AG09319 (cell line): Measurements from ENCODE around the gene NSD2.

ENCODE experiments used
- DNase-seq: peaks from one replicate; pipeline ENCODE4 v3.0.0-alpha.2; 2010; ENCODE audit warnings: low read depth; ENCODE audit errors: extremely low read depth
- TF ChIP-seq, protein P1 (sequence below): IDR thresholded peaks from 2 replicates; pipeline ENCODE4 v1.5.1; 2011; ENCODE audit warnings: low read depth, mild to moderate bottlenecking, inconsistent platforms, low read length, moderate library complexity

NSD2 gene

GRCh38 chr4:1836650-1837049 is 34.5 kb upstream of the NSD2 start:
- DNase-seq: no peak
- TF ChIP-seq, protein P1, sequence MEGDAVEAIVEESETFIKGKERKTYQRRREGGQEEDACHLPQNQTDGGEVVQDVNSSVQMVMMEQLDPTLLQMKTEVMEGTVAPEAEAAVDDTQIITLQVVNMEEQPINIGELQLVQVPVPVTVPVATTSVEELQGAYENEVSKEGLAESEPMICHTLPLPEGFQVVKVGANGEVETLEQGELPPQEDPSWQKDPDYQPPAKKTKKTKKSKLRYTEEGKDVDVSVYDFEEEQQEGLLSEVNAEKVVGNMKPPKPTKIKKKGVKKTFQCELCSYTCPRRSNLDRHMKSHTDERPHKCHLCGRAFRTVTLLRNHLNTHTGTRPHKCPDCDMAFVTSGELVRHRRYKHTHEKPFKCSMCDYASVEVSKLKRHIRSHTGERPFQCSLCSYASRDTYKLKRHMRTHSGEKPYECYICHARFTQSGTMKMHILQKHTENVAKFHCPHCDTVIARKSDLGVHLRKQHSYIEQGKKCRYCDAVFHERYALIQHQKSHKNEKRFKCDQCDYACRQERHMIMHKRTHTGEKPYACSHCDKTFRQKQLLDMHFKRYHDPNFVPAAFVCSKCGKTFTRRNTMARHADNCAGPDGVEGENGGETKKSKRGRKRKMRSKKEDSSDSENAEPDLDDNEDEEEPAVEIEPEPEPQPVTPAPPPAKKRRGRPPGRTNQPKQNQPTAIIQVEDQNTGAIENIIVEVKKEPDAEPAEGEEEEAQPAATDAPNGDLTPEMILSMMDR: no peak

GRCh38 chr4:1837069-1837468 is 34.1 kb upstream of the NSD2 start:
- DNase-seq: no peak
- TF ChIP-seq, protein P1: no peak

DNA sequence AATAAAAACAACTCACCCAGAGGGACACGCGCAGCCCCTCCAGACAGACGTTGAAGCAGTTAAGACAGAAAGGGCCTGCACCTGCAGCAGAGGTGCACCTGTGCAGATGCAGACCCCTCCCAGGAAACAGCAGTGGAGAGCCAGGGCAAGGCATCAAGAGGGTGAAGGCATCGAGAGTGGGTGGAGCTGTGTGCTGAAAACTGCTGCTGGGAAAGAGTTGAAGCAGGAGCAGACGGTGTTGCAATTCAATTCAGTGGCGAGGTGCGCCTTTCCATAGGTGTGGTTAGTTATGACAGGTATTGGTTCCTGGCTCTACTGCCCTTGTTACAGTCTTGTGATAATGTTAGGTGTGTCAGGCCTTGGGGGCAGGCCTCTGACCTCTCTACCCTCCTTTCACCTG is 31.9 kb upstream of the NSD2 start:
- no peak for DNase-seq
- TF ChIP-seq, protein P1: no peak

- TF ChIP-seq, protein P1: no peak
These were observed 29.8 kb upstream of the NSD2 start for GRCh38 chr4:1841201-1841886.

GRCh38 chr4:1841887-1842210 is 29.3 kb upstream of the NSD2 start:
- DNase-seq: no peak
- TF ChIP-seq, protein P1: no peak

More at GRCh38 chr4:1841201-1841886, 29.8 kb upstream of the NSD2 start:
- no peak for DNase-seq

DNA sequence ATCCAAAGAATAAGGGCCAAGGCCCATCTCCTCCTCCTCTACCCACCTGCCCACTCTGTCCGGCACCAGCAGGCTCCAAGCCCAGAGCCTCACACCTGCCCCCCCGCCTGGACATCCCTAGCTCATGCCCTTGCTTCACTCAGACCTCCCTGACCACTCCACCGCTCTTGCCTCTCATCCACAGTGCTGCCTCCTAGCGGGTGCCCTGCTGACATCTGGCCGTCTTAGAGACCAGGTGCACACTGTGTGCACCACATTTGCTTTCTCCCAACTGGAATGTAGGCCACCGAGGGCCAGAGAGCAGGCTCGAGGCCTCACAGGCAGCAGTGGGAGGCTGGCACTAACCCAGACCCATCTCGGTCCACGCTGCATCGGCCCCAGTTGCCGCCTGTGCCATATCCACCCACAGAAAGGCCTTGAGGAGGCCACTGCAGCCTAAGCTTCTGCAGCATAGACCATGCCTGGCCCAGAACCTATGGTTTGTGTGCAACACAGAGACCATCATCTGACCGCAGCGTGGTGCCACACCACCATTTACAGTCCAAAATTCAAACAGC is 28.8 kb upstream of the NSD2 start:
- no peak for DNase-seq
- TF ChIP-seq, protein P1: no peak

DNA sequence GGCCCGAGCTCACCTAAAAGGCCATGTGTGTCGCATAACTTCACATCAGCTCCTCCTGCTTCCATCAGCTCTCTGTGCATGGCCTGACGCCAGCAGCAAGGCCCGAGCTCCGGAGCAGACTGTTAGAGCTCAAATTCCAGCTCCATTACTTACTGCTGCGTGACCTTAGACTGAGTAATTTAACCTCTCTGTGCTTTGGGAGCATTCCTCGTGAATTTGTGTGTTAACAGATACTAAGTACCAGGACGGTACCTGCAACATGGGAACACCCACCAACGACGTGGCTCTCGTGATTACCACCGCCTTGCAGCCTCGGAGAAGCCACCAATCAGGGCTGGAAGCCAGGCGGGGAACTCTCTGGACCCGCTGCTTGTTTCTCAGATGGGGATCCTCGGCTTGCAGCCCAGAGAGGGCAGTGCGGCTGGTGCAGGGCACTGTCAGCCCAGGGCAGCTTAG is 28.2 kb upstream of the NSD2 start:
- TF ChIP-seq, protein P1: no peak
- peak; percentile 54 for DNase-seq
